Vagina (tissue), 2 donors: ENCODE results near the gene WFIKKN1.

Experiments used
- POLR2A ChIP-seq, 2 donors: fragments of 450-650 bp; IDR thresholded peaks; one replicate each; pipeline ENCODE4 v1.6.1; 2017; ENCODE audit warnings: antibody characterized with exemption in 2 of 2, mild to moderate bottlenecking in 2 of 2, moderate library complexity in 2 of 2
- POLR2AphosphoS5 ChIP-seq, 2 donors: sonication (generic); formaldehyde crosslinking; IDR thresholded peaks; one replicate each; pipeline ENCODE4 v1.9.0; 2017; ENCODE audit warnings: antibody characterized with exemption in 2 of 2, mild to moderate bottlenecking in 2 of 2, low read depth in 1 of 2; ENCODE audit not compliant: insufficient read depth in 1 of 2
- TF ChIP-seq, protein P1 (sequence below), 3 experiments: fragments of 450-650 bp in 2 of 3; fragments of 200-600 bp in 1 of 3; sonication (generic) in 1 of 3; IDR thresholded peaks; one replicate each; pipeline ENCODE4 v1.5.1; 2017 to 2019; ENCODE audit warnings: antibody characterized with exemption in 3 of 3, mild to moderate bottlenecking in 2 of 3, moderate library complexity in 2 of 3

DNA sequence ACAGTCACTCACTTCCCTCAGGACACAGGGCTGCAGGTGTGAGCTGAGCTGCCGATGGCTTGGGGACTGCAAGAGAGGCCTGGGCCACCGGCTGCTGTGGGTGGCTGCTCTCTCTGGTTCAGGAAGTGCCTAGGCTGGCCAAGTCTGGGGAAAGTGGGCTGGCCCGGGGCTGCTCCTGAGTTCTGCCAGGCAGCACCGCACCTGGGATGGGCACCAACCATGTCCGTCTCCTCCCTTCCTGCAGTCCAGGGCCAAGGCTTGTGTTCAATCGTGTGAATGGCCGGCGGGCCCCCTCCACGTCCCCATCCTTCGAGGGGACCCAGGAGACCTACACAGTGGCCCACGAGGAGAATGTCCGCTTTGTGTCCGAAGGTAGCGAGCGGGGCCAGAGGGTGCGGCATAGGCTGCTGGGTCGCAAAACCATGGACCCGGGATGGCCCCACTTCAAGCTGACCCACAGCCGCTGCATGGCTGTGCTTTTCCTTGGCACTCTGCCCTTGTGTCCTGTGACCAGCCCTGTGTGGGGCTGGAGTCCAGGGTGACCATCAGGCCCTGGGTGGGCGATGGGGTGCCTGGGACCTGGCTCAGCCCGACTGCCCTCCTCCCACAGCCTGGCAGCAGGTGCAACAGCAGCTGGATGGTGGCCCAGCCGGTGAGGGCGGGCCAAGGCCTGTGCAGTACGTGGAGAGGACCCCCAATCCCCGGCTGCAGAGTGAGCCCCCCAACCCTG is 16.6 kb downstream of the WFIKKN1 start:
- no peak for TF ChIP-seq POLR2A (IDR thresholded peaks at IDR 0.05)
- TF ChIP-seq POLR2AphosphoS5 (IDR thresholded peaks at IDR 0.05; ENCODE audit: insufficient read depth in 1 of 2, low read depth in 1 of 2) = no peak
- TF ChIP-seq, protein P1, sequence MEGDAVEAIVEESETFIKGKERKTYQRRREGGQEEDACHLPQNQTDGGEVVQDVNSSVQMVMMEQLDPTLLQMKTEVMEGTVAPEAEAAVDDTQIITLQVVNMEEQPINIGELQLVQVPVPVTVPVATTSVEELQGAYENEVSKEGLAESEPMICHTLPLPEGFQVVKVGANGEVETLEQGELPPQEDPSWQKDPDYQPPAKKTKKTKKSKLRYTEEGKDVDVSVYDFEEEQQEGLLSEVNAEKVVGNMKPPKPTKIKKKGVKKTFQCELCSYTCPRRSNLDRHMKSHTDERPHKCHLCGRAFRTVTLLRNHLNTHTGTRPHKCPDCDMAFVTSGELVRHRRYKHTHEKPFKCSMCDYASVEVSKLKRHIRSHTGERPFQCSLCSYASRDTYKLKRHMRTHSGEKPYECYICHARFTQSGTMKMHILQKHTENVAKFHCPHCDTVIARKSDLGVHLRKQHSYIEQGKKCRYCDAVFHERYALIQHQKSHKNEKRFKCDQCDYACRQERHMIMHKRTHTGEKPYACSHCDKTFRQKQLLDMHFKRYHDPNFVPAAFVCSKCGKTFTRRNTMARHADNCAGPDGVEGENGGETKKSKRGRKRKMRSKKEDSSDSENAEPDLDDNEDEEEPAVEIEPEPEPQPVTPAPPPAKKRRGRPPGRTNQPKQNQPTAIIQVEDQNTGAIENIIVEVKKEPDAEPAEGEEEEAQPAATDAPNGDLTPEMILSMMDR (IDR thresholded peaks at IDR 0.05) = no peak
